Left lung (tissue), 10 donors: ENCODE measurements around the gene ENO3. TPM values are rescaled to one million over a fixed set of nuclear protein-coding genes. Genes with fewer than 3 reads are reported as not detected.

ENCODE experiments used
- ATAC-seq: fragments of 200-7000 bp; cut with Tn5 transposase; one replicate; pipeline ENCODE4 v1.9.1; 2020; ENCODE audit warnings: moderate library complexity
- DNase-seq, 4 donors: peaks; one replicate each; pipeline ENCODE4 v3.0.0-alpha.2; 2013 to 2020
- H3K27ac ChIP-seq, 2 donors: fragments of 200-600 bp; sonication (generic) in 1 of 2; one replicate each; pipeline versions ENCODE4 v1.5.0 to v1.8.0; 2020 to 2021
- H3K27me3 ChIP-seq, 2 donors: fragments of 200-600 bp; sonication (generic) in 1 of 2; one replicate each; pipeline versions ENCODE4 v1.5.0 to v1.8.0; 2020 to 2021
- H3K36me3 ChIP-seq, 2 donors: fragments of 200-600 bp; sonication (generic) in 1 of 2; one replicate each; pipeline versions ENCODE4 v1.5.0 to v1.8.0; 2020 to 2021
- H3K4me1 ChIP-seq, 2 donors: fragments of 200-600 bp; one replicate each; pipeline ENCODE4 v1.8.0; 2021
- H3K4me3 ChIP-seq, 2 donors: fragments of 200-600 bp; sonication (generic) in 1 of 2; one replicate each; pipeline versions ENCODE4 v1.5.0 to v1.8.0; 2020 to 2021; ENCODE audit warnings: mild to moderate bottlenecking in 1 of 2
- H3K9me3 ChIP-seq, 2 donors: fragments of 200-600 bp; sonication (generic) in 1 of 2; one replicate each; pipeline versions ENCODE4 v1.5.0 to v1.8.0; 2020 to 2021
- CTCF ChIP-seq, 2 donors: fragments of 200-600 bp; sonication (generic) in 1 of 2; IDR thresholded peaks; one replicate each; pipeline versions ENCODE4 v1.5.0 to v1.8.0; 2021; ENCODE audit warnings: antibody characterized with exemption in 2 of 2
- intact Hi-C, 2 donors: fragments of 100-400 bp; cut with DNase I; formaldehyde crosslinking; loops; one replicate each; pipeline versions ENCODE4 v1.11.2 to v1.14.2; 2022
- polyA plus RNA-seq, 6 donors: library from polyadenylated mRNA; unstranded; fragments of 120-200 nt; gene quantifications; one replicate each; pipeline ENCODE4 v1.2.1, GENCODE V29; 2013; ENCODE audit not compliant: insufficient read length in 6 of 6
- total RNA-seq, 2 donors: library from RNA; stranded (reverse); fragmentation: NEBNext Ultra II Directional; extraction: Animal tissue kit (Norgen Biotek cat#: 25700); gene quantifications; one replicate each; pipeline ENCODE4 v1.2.1, GENCODE V29; 2021
- donor health status: DM: no; HTN: yes; CAD: no.
- donor health status: DM: no; HTN: no; CAD: no.

Gene ENO3
- total and polyA plus RNA-seq, 8 donors = 10.7 to 22.4 (median 15.6) TPM

- TF ChIP-seq CTCF (IDR thresholded peaks at IDR 0.05) = no peak
- intact Hi-C loops = no loop called here
Measured at GRCh38 chr17:4966844-4967538, 16.1 kb downstream of the ENO3 start.

GRCh38 chr17:4967539-4968485, 16.9 kb downstream of the ENO3 start, which contains the start of gene SPAG7:
Gene SPAG7, minus strand, starts transcription at chr17:4967817. Its CDS starts 13 bp downstream, at chr17:4967804.
- H3K4me1 ChIP-seq = peaks cover 17 to 52% of the 10 kb centered on the region in 2 donors
- H3K27me3 ChIP-seq = no peaks in the 10 kb centered on the region
- peaks cover 0 to 43% of the 10 kb centered on the region in 2 donors for H3K36me3 ChIP-seq
- peak within 1 kb of the TSS; percentile 63 to 67 for H3K4me3 ChIP-seq
- peak; percentile 95 to 100 (median 98) for DNase-seq
- TF ChIP-seq CTCF (IDR thresholded peaks at IDR 0.05) = no peak
- no peaks in the 10 kb centered on the region for H3K9me3 ChIP-seq
- intact Hi-C loops = no loop called here
- peak; percentile 82 for ATAC-seq
- H3K27ac ChIP-seq = peak within 1 kb of the TSS; percentile 94 to 97

More at GRCh38 chr17:4966844-4967538, 16.1 kb downstream of the ENO3 start:
- ATAC-seq (peak; percentile 87), DNase-seq (peak; percentile 94 to 100 (median 99))
- Histone ChIP-seq H3K4me3 (peak overlapping the region; percentile 63 to 67), H3K4me1 (peaks cover 17 to 46% of the 10 kb centered on the region in 2 donors), H3K36me3 (peaks cover 0 to 35% of the 10 kb centered on the region in 2 donors), H3K27ac (peak overlapping the region; percentile 94 to 97), H3K27me3 (no peaks in the 10 kb centered on the region), H3K9me3 (no peaks in the 10 kb centered on the region)

- no peaks in the 10 kb centered on the region for H3K9me3 ChIP-seq
- peaks cover 0 to 51% of the 10 kb centered on the region in 2 donors for H3K36me3 ChIP-seq
- no peaks in the 10 kb centered on the region for H3K27me3 ChIP-seq
- ATAC-seq = no peak
- intact Hi-C loops = no loop called here
- peak overlapping the region; percentile 48 to 67 for H3K4me3 ChIP-seq
- no peak for DNase-seq
- peak overlapping the region; percentile 93 to 94 for H3K27ac ChIP-seq
- TF ChIP-seq CTCF (IDR thresholded peaks at IDR 0.05) = no peak
- peaks cover 17 to 57% of the 10 kb centered on the region in 2 donors for H3K4me1 ChIP-seq
Measured at GRCh38 chr17:4968486-4969046, 17.6 kb downstream of the ENO3 start.

GRCh38 chr17:4969047-4969550, 18.2 kb downstream of the ENO3 start:
- peaks cover 0 to 56% of the 10 kb centered on the region in 2 donors for H3K36me3 ChIP-seq
- no peak for ATAC-seq
- H3K4me3 ChIP-seq = peak overlapping the region; percentile 48 to 67
- H3K27ac ChIP-seq = peak overlapping the region; percentile 93 to 94
- no peak for TF ChIP-seq CTCF (IDR thresholded peaks at IDR 0.05)
- no peak for DNase-seq
- peaks cover 17 to 57% of the 10 kb centered on the region in 2 donors for H3K4me1 ChIP-seq
- no peaks in the 10 kb centered on the region for H3K27me3 ChIP-seq
- intact Hi-C loops = no loop called here
- H3K9me3 ChIP-seq = no peaks in the 10 kb centered on the region
